Astrocyte (in vitro differentiated cells and primary cell): ENCODE data around the gene WDR20. TPM values are rescaled to one million over a fixed set of nuclear protein-coding genes. Genes with fewer than 3 reads are reported as not detected.

ENCODE experiments used
- DNase-seq: peaks from one replicate; pipeline ENCODE4 v3.0.0-alpha.2; 2010; ENCODE audit warnings: low read depth
- FAIRE-seq: peaks from 2 replicates; lab custom pipeline; 2011; peaks lifted over from hg19 to GRCh38; lab: Jason Lieb, UNC
- H2AFZ ChIP-seq: 2 replicates; pipeline ENCODE4 v1.6.0; 2012; ENCODE audit warnings: low read depth, low read length, inconsistent platforms
- H3K27ac ChIP-seq: 2 replicates; pipeline ENCODE4 v1.5.1; 2011; ENCODE audit warnings: low read depth, low read length, inconsistent platforms
- H3K27me3 ChIP-seq: 2 replicates; pipeline ENCODE4 v1.6.0; 2011; ENCODE audit warnings: low read length, inconsistent platforms; ENCODE audit not compliant: insufficient read depth
- H3K36me3 ChIP-seq: 2 replicates; pipeline ENCODE4 v1.5.1; 2011; ENCODE audit warnings: low read length, inconsistent platforms; ENCODE audit not compliant: insufficient read depth
- H3K4me1 ChIP-seq: 2 replicates; pipeline ENCODE4 v1.5.1; 2011; ENCODE audit warnings: low read length, inconsistent platforms; ENCODE audit not compliant: insufficient read depth
- H3K4me2 ChIP-seq: 2 replicates; pipeline ENCODE4 v1.6.0; 2012; ENCODE audit warnings: low read length, inconsistent platforms
- H3K4me3 ChIP-seq: 2 replicates; pipeline ENCODE4 v1.5.1; 2011; ENCODE audit warnings: low read depth, mild to moderate bottlenecking, low read length, inconsistent platforms; ENCODE audit not compliant: insufficient read depth
- H3K79me2 ChIP-seq: 2 replicates; pipeline ENCODE4 v1.6.0; 2012; ENCODE audit warnings: mild to moderate bottlenecking, low read length, inconsistent platforms; ENCODE audit not compliant: insufficient read depth
- H3K9ac ChIP-seq: 2 replicates; pipeline ENCODE4 v1.6.0; 2012; ENCODE audit warnings: mild to moderate bottlenecking, low read length, inconsistent platforms
- H3K9me3 ChIP-seq: 2 replicates; pipeline ENCODE4 v1.5.1; 2012; ENCODE audit warnings: low read depth, mild to moderate bottlenecking, low read length, inconsistent platforms; ENCODE audit not compliant: insufficient read depth
- H4K20me1 ChIP-seq: 2 replicates; pipeline ENCODE4 v1.6.0; 2012; ENCODE audit warnings: low read length, inconsistent platforms; ENCODE audit not compliant: insufficient read depth
- H3K27ac Mint-ChIP-seq: one replicate; pipeline ENCODE4 v1.8.0; 2021; ENCODE audit warnings: mild to moderate bottlenecking, mixed read lengths; ENCODE audit not compliant: unreplicated experiment
- H3K27me3 Mint-ChIP-seq: one replicate; pipeline ENCODE4 v1.8.0; 2021; ENCODE audit warnings: low read depth, mixed read lengths; ENCODE audit not compliant: unreplicated experiment
- H3K36me3 Mint-ChIP-seq: one replicate; pipeline ENCODE4 v1.8.0; 2021; ENCODE audit warnings: low read depth, mixed read lengths; ENCODE audit not compliant: unreplicated experiment
- H3K4me1 Mint-ChIP-seq: one replicate; pipeline ENCODE4 v1.8.0; 2021; ENCODE audit warnings: low read depth, mixed read lengths; ENCODE audit not compliant: unreplicated experiment
- H3K4me3 Mint-ChIP-seq: one replicate; pipeline ENCODE4 v1.8.0; 2021; ENCODE audit warnings: mild to moderate bottlenecking, moderate library complexity, mixed read lengths; ENCODE audit not compliant: unreplicated experiment
- H3K9me3 Mint-ChIP-seq: one replicate; pipeline ENCODE4 v1.8.0; 2021; ENCODE audit warnings: mild to moderate bottlenecking, mixed read lengths; ENCODE audit not compliant: unreplicated experiment
- CTCF ChIP-seq: IDR thresholded peaks from 2 replicates; pipeline ENCODE4 v1.5.1; 2011; ENCODE audit warnings: low read depth, mild to moderate bottlenecking, inconsistent platforms, low read length, moderate library complexity; ENCODE audit not compliant: insufficient read depth
- EZH2 ChIP-seq: IDR thresholded peaks from 2 replicates; pipeline ENCODE4 v1.6.1; 2012; ENCODE audit warnings: mild to moderate bottlenecking, low read length, inconsistent platforms; ENCODE audit not compliant: insufficient read depth
- total RNA-seq: library from RNA; stranded (reverse); gene quantifications from 2 replicates; pipeline ENCODE4 v1.2.1, GENCODE V29; 2021

WDR20 gene
- total RNA-seq, 1 donor from 2014 or later = 23.6 TPM

GRCh38 chr14:102120888-102121287 lies 18.8 kb upstream of the WDR20 start:
- no peak overlapping the region for H3K4me2 ChIP-seq
- H3K27ac ChIP-seq = no peak overlapping the region
- Mint-ChIP-seq H3K27ac (no peak overlapping the region), H3K36me3 (no peaks in the 10 kb centered on the region), H3K4me1 (peaks cover 7% of the 10 kb centered on the region), H3K27me3 (no peaks in the 10 kb centered on the region), H3K4me3 (no peak overlapping the region), H3K9me3 (no peaks in the 10 kb centered on the region)
- no peak overlapping the region for H3K4me3 ChIP-seq
- H3K9me3 ChIP-seq = peaks cover 7% of the 10 kb centered on the region
- H3K4me1 ChIP-seq = no peaks in the 10 kb centered on the region
- no peaks in the 10 kb centered on the region for H3K36me3 ChIP-seq
- no peaks in the 10 kb centered on the region for H3K79me2 ChIP-seq
- H3K27me3 ChIP-seq = no peaks in the 10 kb centered on the region
- DNase-seq (no peak), FAIRE-seq (no peak)
- no peaks in the 10 kb centered on the region for H4K20me1 ChIP-seq
- H2AFZ ChIP-seq = no peak overlapping the region
- TF ChIP-seq CTCF (no peak), EZH2 (no peak)
- H3K9ac ChIP-seq = no peak overlapping the region

GRCh38 chr14:102121567-102121966 lies 18.1 kb upstream of the WDR20 start:
- Histone ChIP-seq H3K36me3 (no peaks in the 10 kb centered on the region), H3K4me2 (no peak overlapping the region), H3K27ac (no peak overlapping the region), H4K20me1 (no peaks in the 10 kb centered on the region), H3K9ac (no peak overlapping the region), H3K4me1 (no peaks in the 10 kb centered on the region), H3K9me3 (peaks cover 7% of the 10 kb centered on the region), H3K4me3 (no peak overlapping the region), H3K79me2 (no peaks in the 10 kb centered on the region), H2AFZ (no peak overlapping the region), H3K27me3 (no peaks in the 10 kb centered on the region)
- H3K36me3 Mint-ChIP-seq = no peaks in the 10 kb centered on the region
- TF ChIP-seq CTCF = no peak
- no peak for TF ChIP-seq EZH2
- no peaks in the 10 kb centered on the region for H3K27me3 Mint-ChIP-seq
- no peak overlapping the region for H3K27ac Mint-ChIP-seq
- H3K4me1 Mint-ChIP-seq = peaks cover 10% of the 10 kb centered on the region
- FAIRE-seq = no peak
- no peak overlapping the region for H3K4me3 Mint-ChIP-seq
- DNase-seq = no peak
- H3K9me3 Mint-ChIP-seq = no peaks in the 10 kb centered on the region

- FAIRE-seq = no peak
- H3K27me3 ChIP-seq = no peaks in the 10 kb centered on the region
- no peaks in the 10 kb centered on the region for H3K9me3 Mint-ChIP-seq
- no peak overlapping the region for H2AFZ ChIP-seq
- H3K27me3 Mint-ChIP-seq = no peaks in the 10 kb centered on the region
- H3K4me1 ChIP-seq = no peaks in the 10 kb centered on the region
- H3K4me2 ChIP-seq = no peak overlapping the region
- H3K27ac Mint-ChIP-seq = no peak overlapping the region
- TF ChIP-seq CTCF (no peak), EZH2 (no peak)
- H3K27ac ChIP-seq = no peak overlapping the region
- H3K4me1 Mint-ChIP-seq = peaks cover 10% of the 10 kb centered on the region
- no peaks in the 10 kb centered on the region for H3K79me2 ChIP-seq
- no peaks in the 10 kb centered on the region for H3K9me3 ChIP-seq
- no peak for DNase-seq
- no peaks in the 10 kb centered on the region for H3K36me3 ChIP-seq
- no peaks in the 10 kb centered on the region for H3K36me3 Mint-ChIP-seq
- no peak overlapping the region for H3K4me3 ChIP-seq
- no peak overlapping the region for H3K9ac ChIP-seq
- no peaks in the 10 kb centered on the region for H4K20me1 ChIP-seq
- no peak overlapping the region for H3K4me3 Mint-ChIP-seq
These were observed 15.3 kb upstream of the WDR20 start for GRCh38 chr14:102124419-102124818.
